ENCODE measurements around the gene TGFBR3L. TPM values are rescaled to one million over a fixed set of nuclear protein-coding genes. Genes with fewer than 3 reads are reported as not detected.
A peak's percentile ranks its signal among the peaks of the same experiment; 100 is the strongest.

TGFBR3L gene
- total RNA-seq, 1 donor from 2014 or later, result 2.8 TPM

- Histone ChIP-seq H4K20me1 (ENCODE audit: insufficient read depth, low read length) (peaks cover 17% of the 10 kb centered on the region), H3K27ac (ENCODE audit: low read depth, low read length) (no peak overlapping the region), H3K4me1 (ENCODE audit: insufficient read depth, low read length) (peaks cover 13% of the 10 kb centered on the region), H2AFZ (ENCODE audit: low read depth, low read length) (no peak overlapping the region), H3K4me2 (ENCODE audit: low read length) (peak overlapping the region; percentile 98), H3K27me3 (ENCODE audit: insufficient read depth, low read length) (no peaks in the 10 kb centered on the region), H3K79me2 (ENCODE audit: insufficient read depth, low read length) (peaks cover 32% of the 10 kb centered on the region), H3K9me3 (ENCODE audit: insufficient read depth, low read depth, low read length) (no peaks in the 10 kb centered on the region), H3K9ac (ENCODE audit: low read length) (peak overlapping the region; percentile 96), H3K36me3 (ENCODE audit: insufficient read depth, low read length) (peaks cover 18% of the 10 kb centered on the region), H3K4me3 (ENCODE audit: insufficient read depth, low read depth, low read length) (no peak overlapping the region)
- Mint-ChIP-seq H3K36me3 (ENCODE audit: low read depth, unreplicated experiment) (peaks cover 7% of the 10 kb centered on the region), H3K27ac (ENCODE audit: unreplicated experiment) (no peak overlapping the region), H3K9me3 (ENCODE audit: unreplicated experiment) (no peaks in the 10 kb centered on the region), H3K4me3 (ENCODE audit: unreplicated experiment) (peak overlapping the region; percentile 95), H3K27me3 (ENCODE audit: low read depth, unreplicated experiment) (no peaks in the 10 kb centered on the region), H3K4me1 (ENCODE audit: low read depth, unreplicated experiment) (peaks cover 5% of the 10 kb centered on the region)
- FAIRE-seq, result no peak
- DNase-seq (ENCODE audit: low read depth), result no peak
- TF ChIP-seq EZH2 (IDR thresholded peaks at IDR 0.05; ENCODE audit: insufficient read depth, low read length), result no peak
- no peak for TF ChIP-seq CTCF (IDR thresholded peaks at IDR 0.05; ENCODE audit: insufficient read depth, low read depth, low read length)
These were observed 27.4 kb downstream of the TGFBR3L start for GRCh38 chr19:7941895-7942596.

- H3K36me3 ChIP-seq (ENCODE audit: insufficient read depth, low read length), result peaks cover 12% of the 10 kb centered on the region
- Mint-ChIP-seq H3K27me3 (ENCODE audit: low read depth, unreplicated experiment) (no peaks in the 10 kb centered on the region), H3K27ac (ENCODE audit: unreplicated experiment) (peak overlapping the region; percentile 98), H3K4me1 (ENCODE audit: low read depth, unreplicated experiment) (peaks cover 5% of the 10 kb centered on the region), H3K4me3 (ENCODE audit: unreplicated experiment) (peak overlapping the region; percentile 95), H3K36me3 (ENCODE audit: low read depth, unreplicated experiment) (peaks cover 6% of the 10 kb centered on the region), H3K9me3 (ENCODE audit: unreplicated experiment) (peaks cover 3% of the 10 kb centered on the region)
- H3K9ac ChIP-seq (ENCODE audit: low read length), result peak overlapping the region; percentile 96
- H4K20me1 ChIP-seq (ENCODE audit: insufficient read depth, low read length), result peaks cover 17% of the 10 kb centered on the region
- peaks cover 32% of the 10 kb centered on the region for H3K79me2 ChIP-seq (ENCODE audit: insufficient read depth, low read length)
- DNase-seq (ENCODE audit: low read depth), result no peak
- H3K4me3 ChIP-seq (ENCODE audit: insufficient read depth, low read depth, low read length), result peak overlapping the region; percentile 87
- H2AFZ ChIP-seq (ENCODE audit: low read depth, low read length), result peak overlapping the region; percentile 83
- H3K4me1 ChIP-seq (ENCODE audit: insufficient read depth, low read length), result peaks cover 13% of the 10 kb centered on the region
- H3K27ac ChIP-seq (ENCODE audit: low read depth, low read length), result peak overlapping the region; percentile 95
- no peaks in the 10 kb centered on the region for H3K27me3 ChIP-seq (ENCODE audit: insufficient read depth, low read length)
- no peaks in the 10 kb centered on the region for H3K9me3 ChIP-seq (ENCODE audit: insufficient read depth, low read depth, low read length)
- FAIRE-seq, result no peak
- TF ChIP-seq EZH2 (IDR thresholded peaks at IDR 0.05; ENCODE audit: insufficient read depth, low read length), result no peak
- TF ChIP-seq CTCF (IDR thresholded peaks at IDR 0.05; ENCODE audit: insufficient read depth, low read depth, low read length), result no peak
- peak overlapping the region; percentile 98 for H3K4me2 ChIP-seq (ENCODE audit: low read length)
These were observed 28.4 kb downstream of the TGFBR3L start for GRCh38 chr19:7942981-7943443.

Data from astrocyte (in vitro differentiated cells and primary cell).